ENCODE measurements around the gene PPP1R2C.
A peak's percentile ranks its signal among the peaks of the same experiment; 100 is the strongest.

Gene PPP1R2C

GRCh38 chrX:42739741-42740140 lies 38.2 kb downstream of the PPP1R2C start:
- DNase-seq (ENCODE audit: low read depth): no peak
- TF ChIP-seq, protein P1, sequence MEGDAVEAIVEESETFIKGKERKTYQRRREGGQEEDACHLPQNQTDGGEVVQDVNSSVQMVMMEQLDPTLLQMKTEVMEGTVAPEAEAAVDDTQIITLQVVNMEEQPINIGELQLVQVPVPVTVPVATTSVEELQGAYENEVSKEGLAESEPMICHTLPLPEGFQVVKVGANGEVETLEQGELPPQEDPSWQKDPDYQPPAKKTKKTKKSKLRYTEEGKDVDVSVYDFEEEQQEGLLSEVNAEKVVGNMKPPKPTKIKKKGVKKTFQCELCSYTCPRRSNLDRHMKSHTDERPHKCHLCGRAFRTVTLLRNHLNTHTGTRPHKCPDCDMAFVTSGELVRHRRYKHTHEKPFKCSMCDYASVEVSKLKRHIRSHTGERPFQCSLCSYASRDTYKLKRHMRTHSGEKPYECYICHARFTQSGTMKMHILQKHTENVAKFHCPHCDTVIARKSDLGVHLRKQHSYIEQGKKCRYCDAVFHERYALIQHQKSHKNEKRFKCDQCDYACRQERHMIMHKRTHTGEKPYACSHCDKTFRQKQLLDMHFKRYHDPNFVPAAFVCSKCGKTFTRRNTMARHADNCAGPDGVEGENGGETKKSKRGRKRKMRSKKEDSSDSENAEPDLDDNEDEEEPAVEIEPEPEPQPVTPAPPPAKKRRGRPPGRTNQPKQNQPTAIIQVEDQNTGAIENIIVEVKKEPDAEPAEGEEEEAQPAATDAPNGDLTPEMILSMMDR (conservative IDR thresholded peaks at IDR 0.05; ENCODE audit: control insufficient read depth, insufficient read depth, low read depth, low read length): no peak
- H3K4me3 ChIP-seq (ENCODE audit: control insufficient read depth, low read depth, low read length): no peak overlapping the region

DNA sequence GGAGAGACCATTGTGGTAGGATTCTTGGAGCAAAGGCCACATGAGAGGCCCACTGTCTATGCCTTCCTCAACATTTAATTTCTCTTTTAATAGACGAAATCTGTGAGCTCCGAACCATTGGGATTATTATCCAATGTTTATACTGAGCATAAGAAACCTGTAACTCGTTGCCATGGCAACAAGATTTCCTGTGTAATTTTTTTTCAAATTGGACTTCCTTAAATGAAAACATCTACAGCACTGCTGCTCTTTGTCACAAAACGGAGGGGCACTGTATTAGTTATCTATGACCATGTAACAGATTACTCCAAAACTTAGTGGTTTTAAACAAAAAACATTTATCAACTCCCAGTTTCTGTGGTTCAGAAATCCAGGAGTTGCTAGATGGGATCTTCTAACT lies 38.7 kb downstream of the PPP1R2C start:
- TF ChIP-seq, protein P1 (conservative IDR thresholded peaks at IDR 0.05; ENCODE audit: control insufficient read depth, insufficient read depth, low read depth, low read length): no peak
- no peak overlapping the region for H3K4me3 ChIP-seq (ENCODE audit: control insufficient read depth, low read depth, low read length)
- DNase-seq (ENCODE audit: low read depth): peak; percentile 39

GRCh38 chrX:42738552-42738951 lies 39.4 kb downstream of the PPP1R2C start:
- H3K4me3 ChIP-seq (ENCODE audit: control insufficient read depth, low read depth, low read length): no peak overlapping the region
- TF ChIP-seq, protein P1 (conservative IDR thresholded peaks at IDR 0.05; ENCODE audit: control insufficient read depth, insufficient read depth, low read depth, low read length): no peak
- DNase-seq (ENCODE audit: low read depth): no peak

- TF ChIP-seq, protein P1 (conservative IDR thresholded peaks at IDR 0.05; ENCODE audit: control insufficient read depth, insufficient read depth, low read depth, low read length): no peak
- no peak for DNase-seq (ENCODE audit: low read depth)
- H3K4me3 ChIP-seq (ENCODE audit: control insufficient read depth, low read depth, low read length): no peak overlapping the region
Measured at GRCh38 chrX:42735250-42735649, 42.7 kb downstream of the PPP1R2C start.

- peak; percentile 66 for DNase-seq (ENCODE audit: low read depth)
- H3K4me3 ChIP-seq (ENCODE audit: control insufficient read depth, low read depth, low read length): no peak overlapping the region
- TF ChIP-seq, protein P1 (conservative IDR thresholded peaks at IDR 0.05; ENCODE audit: control insufficient read depth, insufficient read depth, low read depth, low read length): no peak
Measured at GRCh38 chrX:42732506-42732905, 45.5 kb downstream of the PPP1R2C start.

Measured in fibroblast of mammary gland (primary cell).